Left renal cortex interstitium (tissue), 4 donors: ENCODE results near the gene TNS1. TPM values are rescaled to one million over a fixed set of nuclear protein-coding genes. Genes with fewer than 3 reads are reported as not detected.

ENCODE experiments used
- DNase-seq, 4 donors: peaks; one replicate each; pipeline ENCODE4 v3.0.0-alpha.2; 2013; ENCODE audit warnings: low read depth in 4 of 4, low spot score in 2 of 4, missing footprints in 1 of 4
- polyA plus RNA-seq, 4 donors: library from polyadenylated mRNA; unstranded; fragments of 120-200 nt; gene quantifications; one replicate each; pipeline ENCODE4 v1.2.1, GENCODE V29; 2013; ENCODE audit not compliant: insufficient read length in 4 of 4

The TNS1 gene
- polyA plus RNA-seq, 4 donors: 54.8 to 69.7 (median 62.2) TPM

GRCh38 chr2:217805668-217806481 lies 196.9 kb downstream of the TNS1 start:
- no peak for DNase-seq

- no peak for DNase-seq
These were observed 197.8 kb downstream of the TNS1 start for GRCh38 chr2:217804791-217805667.

GRCh38 chr2:217804338-217804737 lies 198.5 kb downstream of the TNS1 start:
- no peak for DNase-seq

GRCh38 chr2:217803653-217803960 lies 199.2 kb downstream of the TNS1 start:
- DNase-seq: no peak

- DNase-seq: no peak
These were observed 199.7 kb downstream of the TNS1 start for GRCh38 chr2:217802876-217803652.

- DNase-seq: no peak
These were observed 200.5 kb downstream of the TNS1 start for GRCh38 chr2:217802266-217802665.

- no peak for DNase-seq
These were observed 201.1 kb downstream of the TNS1 start for GRCh38 chr2:217801711-217802110.

- DNase-seq: no peak
These were observed 201.7 kb downstream of the TNS1 start for GRCh38 chr2:217801115-217801531.

GRCh38 chr2:217800433-217801114 lies 202.2 kb downstream of the TNS1 start:
- DNase-seq: no peak

GRCh38 chr2:217799563-217800432 lies 203.0 kb downstream of the TNS1 start:
- DNase-seq: no peak

- no peak for DNase-seq
These were observed 203.8 kb downstream of the TNS1 start for GRCh38 chr2:217798743-217799562.

GRCh38 chr2:217798191-217798590 lies 204.6 kb downstream of the TNS1 start:
- no peak for DNase-seq

- no peak for DNase-seq
These were observed 205.1 kb downstream of the TNS1 start for GRCh38 chr2:217797661-217798069.

- DNase-seq: no peak
These were observed 205.6 kb downstream of the TNS1 start for GRCh38 chr2:217797165-217797564.

GRCh38 chr2:217795706-217796465 lies 206.9 kb downstream of the TNS1 start:
- DNase-seq: no peak

GRCh38 chr2:217795067-217795466 lies 207.7 kb downstream of the TNS1 start:
- no peak for DNase-seq

GRCh38 chr2:217794133-217794986 lies 208.4 kb downstream of the TNS1 start:
- no peak for DNase-seq
